ENCODE results near the gene PRPF31.

DNA sequence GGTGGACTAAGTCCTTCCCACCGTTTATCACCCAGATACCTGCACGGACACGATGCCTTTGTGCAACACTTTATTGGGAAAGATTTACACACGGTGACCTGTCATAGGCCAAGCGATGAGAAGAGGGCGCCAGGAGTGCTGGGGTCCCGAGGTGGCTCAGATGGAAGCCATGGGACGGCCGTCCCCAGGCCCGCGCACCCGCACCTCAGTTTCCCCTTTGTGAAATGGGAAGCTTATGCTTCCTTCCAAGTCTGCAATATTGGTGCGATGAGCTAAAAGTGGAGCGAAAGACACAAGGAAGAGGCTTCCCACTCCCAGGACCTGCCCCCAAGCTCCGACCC is 57.8 kb downstream of the PRPF31 start:
- TF ChIP-seq, protein P1, sequence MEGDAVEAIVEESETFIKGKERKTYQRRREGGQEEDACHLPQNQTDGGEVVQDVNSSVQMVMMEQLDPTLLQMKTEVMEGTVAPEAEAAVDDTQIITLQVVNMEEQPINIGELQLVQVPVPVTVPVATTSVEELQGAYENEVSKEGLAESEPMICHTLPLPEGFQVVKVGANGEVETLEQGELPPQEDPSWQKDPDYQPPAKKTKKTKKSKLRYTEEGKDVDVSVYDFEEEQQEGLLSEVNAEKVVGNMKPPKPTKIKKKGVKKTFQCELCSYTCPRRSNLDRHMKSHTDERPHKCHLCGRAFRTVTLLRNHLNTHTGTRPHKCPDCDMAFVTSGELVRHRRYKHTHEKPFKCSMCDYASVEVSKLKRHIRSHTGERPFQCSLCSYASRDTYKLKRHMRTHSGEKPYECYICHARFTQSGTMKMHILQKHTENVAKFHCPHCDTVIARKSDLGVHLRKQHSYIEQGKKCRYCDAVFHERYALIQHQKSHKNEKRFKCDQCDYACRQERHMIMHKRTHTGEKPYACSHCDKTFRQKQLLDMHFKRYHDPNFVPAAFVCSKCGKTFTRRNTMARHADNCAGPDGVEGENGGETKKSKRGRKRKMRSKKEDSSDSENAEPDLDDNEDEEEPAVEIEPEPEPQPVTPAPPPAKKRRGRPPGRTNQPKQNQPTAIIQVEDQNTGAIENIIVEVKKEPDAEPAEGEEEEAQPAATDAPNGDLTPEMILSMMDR (IDR thresholded peaks at IDR 0.05; ENCODE audit: poor library complexity, severe bottlenecking): no peak
- no peak for TF ChIP-seq TAF1 (IDR thresholded peaks at IDR 0.05; ENCODE audit: low read depth)
- no peak for TF ChIP-seq EP300 (conservative IDR thresholded peaks at IDR 0.05; ENCODE audit: poor library complexity, severe bottlenecking)
- no peak for TF ChIP-seq EZH2 (IDR thresholded peaks at IDR 0.05; ENCODE audit: borderline replicate concordance, insufficient read depth, low read length, poor library complexity, severe bottlenecking)
- TF ChIP-seq POLR2AphosphoS5 (IDR thresholded peaks at IDR 0.05): no peak
- TF ChIP-seq, protein P2, sequence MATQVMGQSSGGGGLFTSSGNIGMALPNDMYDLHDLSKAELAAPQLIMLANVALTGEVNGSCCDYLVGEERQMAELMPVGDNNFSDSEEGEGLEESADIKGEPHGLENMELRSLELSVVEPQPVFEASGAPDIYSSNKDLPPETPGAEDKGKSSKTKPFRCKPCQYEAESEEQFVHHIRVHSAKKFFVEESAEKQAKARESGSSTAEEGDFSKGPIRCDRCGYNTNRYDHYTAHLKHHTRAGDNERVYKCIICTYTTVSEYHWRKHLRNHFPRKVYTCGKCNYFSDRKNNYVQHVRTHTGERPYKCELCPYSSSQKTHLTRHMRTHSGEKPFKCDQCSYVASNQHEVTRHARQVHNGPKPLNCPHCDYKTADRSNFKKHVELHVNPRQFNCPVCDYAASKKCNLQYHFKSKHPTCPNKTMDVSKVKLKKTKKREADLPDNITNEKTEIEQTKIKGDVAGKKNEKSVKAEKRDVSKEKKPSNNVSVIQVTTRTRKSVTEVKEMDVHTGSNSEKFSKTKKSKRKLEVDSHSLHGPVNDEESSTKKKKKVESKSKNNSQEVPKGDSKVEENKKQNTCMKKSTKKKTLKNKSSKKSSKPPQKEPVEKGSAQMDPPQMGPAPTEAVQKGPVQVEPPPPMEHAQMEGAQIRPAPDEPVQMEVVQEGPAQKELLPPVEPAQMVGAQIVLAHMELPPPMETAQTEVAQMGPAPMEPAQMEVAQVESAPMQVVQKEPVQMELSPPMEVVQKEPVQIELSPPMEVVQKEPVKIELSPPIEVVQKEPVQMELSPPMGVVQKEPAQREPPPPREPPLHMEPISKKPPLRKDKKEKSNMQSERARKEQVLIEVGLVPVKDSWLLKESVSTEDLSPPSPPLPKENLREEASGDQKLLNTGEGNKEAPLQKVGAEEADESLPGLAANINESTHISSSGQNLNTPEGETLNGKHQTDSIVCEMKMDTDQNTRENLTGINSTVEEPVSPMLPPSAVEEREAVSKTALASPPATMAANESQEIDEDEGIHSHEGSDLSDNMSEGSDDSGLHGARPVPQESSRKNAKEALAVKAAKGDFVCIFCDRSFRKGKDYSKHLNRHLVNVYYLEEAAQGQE (IDR thresholded peaks at IDR 0.05; ENCODE audit: borderline replicate concordance): no peak
- TF ChIP-seq MXI1 (conservative IDR thresholded peaks at IDR 0.05; ENCODE audit: poor library complexity, severe bottlenecking): no peak
- no peak for TF ChIP-seq RAD21 (conservative IDR thresholded peaks at IDR 0.05)

All from neural cell (in vitro differentiated cells).